Prostate gland (tissue), 2 donors: ENCODE data around the gene SGCD. TPM values are rescaled to one million over a fixed set of nuclear protein-coding genes. Genes with fewer than 3 reads are reported as not detected.

Experiments
- DNase-seq: peaks from one replicate; pipeline ENCODE4 v3.0.0-alpha.2; 2019; ENCODE audit warnings: low spot score
- H3K27ac ChIP-seq, 2 donors: fragments of 200-600 bp; sonication (generic); 2 replicates each; pipeline ENCODE4 v1.5.1; 2017 to 2019
- H3K27me3 ChIP-seq: fragments of 200-600 bp; sonication (generic); replicated peaks from 2 replicates; pipeline ENCODE4 v1.5.1; 2019; ENCODE audit not compliant: insufficient read depth
- H3K36me3 ChIP-seq, 2 donors: fragments of 200-600 bp; sonication (generic); 1 replicate in 1 of 2; 2 replicates in 1 of 2; pipeline versions ENCODE4 v1.5.1 to v1.8.1; 2017 to 2019
- H3K4me1 ChIP-seq: fragments of 200-600 bp; sonication (generic); replicated peaks from 2 replicates; pipeline ENCODE4 v1.5.1; 2019
- H3K4me3 ChIP-seq, 2 donors: fragments of 200-600 bp; sonication (generic); 2 replicates each; pipeline ENCODE4 v1.5.1; 2017 to 2019
- H3K9me3 ChIP-seq: fragments of 200-600 bp; sonication (generic); 2 replicates; pipeline ENCODE4 v1.5.1; 2017
- CTCF ChIP-seq, 4 experiments: fragments of 200-600 bp in 2 of 4; fragments of 450-650 bp in 2 of 4; sonication (generic) in 2 of 4; IDR thresholded peaks; 1 replicate in 3 of 4; 2 replicates in 1 of 4; pipeline ENCODE4 v1.5.1; 2016 to 2019; ENCODE audit warnings: antibody characterized with exemption in 4 of 4, mild to moderate bottlenecking in 2 of 4, moderate library complexity in 2 of 4
- POLR2A ChIP-seq: fragments of 450-650 bp; IDR thresholded peaks from one replicate; pipeline ENCODE4 v1.6.1; 2016; ENCODE audit warnings: antibody characterized with exemption, mild to moderate bottlenecking
- POLR2AphosphoS5 ChIP-seq: sonication (generic); formaldehyde crosslinking; IDR thresholded peaks from one replicate; pipeline ENCODE4 v1.6.1; 2017; ENCODE audit warnings: antibody characterized with exemption
- WGBS: methylation state at CpG from one replicate; pipeline ENCODE4 v1.1.5; 2018; 5-methylcytosine and 5-hydroxymethylcytosine counted together
- intact Hi-C: fragments of 100-400 bp; cut with DNase I; formaldehyde crosslinking; loops from one replicate; pipeline ENCODE4 v1.14.2; 2022
- total RNA-seq, 2 donors: library from RNA; depleted of rRNA; stranded (reverse); fragments of >200 nt; gene quantifications; one replicate each; pipeline ENCODE4 v1.1.0, GENCODE V29; 2016

The SGCD gene
- total RNA-seq, 2 donors from 2014 or later: 3.2 to 3.6 TPM

DNA sequence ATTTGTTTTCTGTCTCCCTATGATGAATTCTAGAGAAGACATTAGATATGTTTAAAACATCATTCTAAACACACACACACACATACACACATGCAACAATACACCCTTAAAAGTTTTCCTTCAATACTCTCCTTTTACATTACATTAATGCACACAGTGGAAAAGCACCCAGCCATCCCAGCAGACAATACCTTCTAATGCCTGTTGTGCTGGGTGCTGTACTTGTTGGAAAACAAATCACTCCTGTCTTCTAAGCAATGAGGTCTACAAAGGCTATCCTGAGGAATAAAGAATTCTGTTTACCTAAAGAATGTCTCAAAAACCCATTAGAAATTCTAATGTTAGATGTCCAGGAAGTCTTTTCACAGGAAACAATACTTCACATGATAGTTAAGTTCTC is 264.0 kb downstream of the SGCD start:
- no peaks in the 10 kb centered on the region for H3K4me1 ChIP-seq
- H3K36me3 ChIP-seq: no peaks in the 10 kb centered on the region
- no peak overlapping the region for H3K4me3 ChIP-seq
- no peak for DNase-seq
- H3K9me3 ChIP-seq: no peaks in the 10 kb centered on the region
- no peak overlapping the region for H3K27ac ChIP-seq
- no peaks in the 10 kb centered on the region for H3K27me3 ChIP-seq
- TF ChIP-seq POLR2AphosphoS5 (no peak), POLR2A (no peak), CTCF (IDR thresholded peaks at IDR 0.05) (no peak)
- intact Hi-C loops: no loop called here

DNA sequence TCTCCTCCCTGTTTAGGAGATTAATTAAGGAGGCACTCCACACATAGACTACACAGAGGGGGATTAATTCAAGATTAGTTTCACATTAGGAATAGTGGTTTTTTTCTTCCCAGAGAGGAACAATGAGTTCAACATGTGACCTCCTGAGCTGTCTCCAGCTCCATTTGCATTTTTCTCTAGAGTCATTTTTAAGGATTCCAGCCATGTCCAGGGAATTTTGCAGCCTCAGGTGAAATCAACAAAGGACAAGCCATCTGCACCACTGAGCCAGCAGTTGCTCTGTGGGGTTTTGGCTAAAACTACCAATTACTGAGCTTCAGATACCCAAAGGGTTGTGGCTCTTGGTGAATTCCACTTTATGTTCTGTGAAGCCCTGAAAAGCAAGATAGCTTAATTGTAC is 264.7 kb downstream of the SGCD start:
- no peaks in the 10 kb centered on the region for H3K36me3 ChIP-seq
- no peak overlapping the region for H3K4me3 ChIP-seq
- no peak for DNase-seq
- no peaks in the 10 kb centered on the region for H3K27me3 ChIP-seq
- no peak overlapping the region for H3K27ac ChIP-seq
- no peaks in the 10 kb centered on the region for H3K4me1 ChIP-seq
- TF ChIP-seq POLR2AphosphoS5 (no peak), CTCF (IDR thresholded peaks at IDR 0.05) (no peak), POLR2A (no peak)
- no peaks in the 10 kb centered on the region for H3K9me3 ChIP-seq
- intact Hi-C loops: no loop called here

DNA sequence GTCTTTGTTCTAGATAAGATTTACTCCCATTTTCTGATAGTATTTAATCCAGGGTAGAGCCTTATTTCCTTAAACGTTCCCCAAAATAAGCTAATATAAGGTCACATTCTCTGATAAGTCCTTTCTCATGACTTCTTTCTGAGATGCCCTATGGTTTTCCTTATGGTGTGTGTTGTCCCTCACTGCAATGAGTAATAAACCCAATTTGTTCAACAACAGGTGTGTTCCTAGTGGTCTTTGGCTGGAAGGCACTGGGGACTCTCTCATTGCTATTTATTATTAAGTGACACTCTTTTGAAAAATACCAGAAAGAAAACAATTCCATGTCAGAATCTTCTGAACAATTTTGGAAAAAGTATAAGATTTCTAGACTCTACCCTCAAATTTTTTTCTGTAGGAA is 266.6 kb downstream of the SGCD start:
- WGBS: 71% methylated on average over 1 of the region's 1 CpG
- no peak overlapping the region for H3K27ac ChIP-seq
- intact Hi-C loops: no loop called here

GRCh38 chr5:156594406-156594805 is 267.4 kb downstream of the SGCD start:
- H3K27ac ChIP-seq: no peak overlapping the region
- no peak for TF ChIP-seq POLR2AphosphoS5
- H3K4me1 ChIP-seq: no peaks in the 10 kb centered on the region
- H3K27me3 ChIP-seq: no peaks in the 10 kb centered on the region
- 73% methylated on average over 1 of the region's 1 CpG for WGBS
- H3K9me3 ChIP-seq: no peaks in the 10 kb centered on the region
- intact Hi-C loops: no loop called here
- DNase-seq: no peak
- no peak overlapping the region for H3K4me3 ChIP-seq
- no peaks in the 10 kb centered on the region for H3K36me3 ChIP-seq

More for the DNA sequence above, 266.6 kb downstream of the SGCD start:
- H3K27me3 ChIP-seq: no peaks in the 10 kb centered on the region
- no peaks in the 10 kb centered on the region for H3K9me3 ChIP-seq
- no peak for TF ChIP-seq CTCF (IDR thresholded peaks at IDR 0.05)
- no peaks in the 10 kb centered on the region for H3K4me1 ChIP-seq
- no peak overlapping the region for H3K4me3 ChIP-seq
- no peak for DNase-seq
- H3K36me3 ChIP-seq: no peaks in the 10 kb centered on the region

DNA sequence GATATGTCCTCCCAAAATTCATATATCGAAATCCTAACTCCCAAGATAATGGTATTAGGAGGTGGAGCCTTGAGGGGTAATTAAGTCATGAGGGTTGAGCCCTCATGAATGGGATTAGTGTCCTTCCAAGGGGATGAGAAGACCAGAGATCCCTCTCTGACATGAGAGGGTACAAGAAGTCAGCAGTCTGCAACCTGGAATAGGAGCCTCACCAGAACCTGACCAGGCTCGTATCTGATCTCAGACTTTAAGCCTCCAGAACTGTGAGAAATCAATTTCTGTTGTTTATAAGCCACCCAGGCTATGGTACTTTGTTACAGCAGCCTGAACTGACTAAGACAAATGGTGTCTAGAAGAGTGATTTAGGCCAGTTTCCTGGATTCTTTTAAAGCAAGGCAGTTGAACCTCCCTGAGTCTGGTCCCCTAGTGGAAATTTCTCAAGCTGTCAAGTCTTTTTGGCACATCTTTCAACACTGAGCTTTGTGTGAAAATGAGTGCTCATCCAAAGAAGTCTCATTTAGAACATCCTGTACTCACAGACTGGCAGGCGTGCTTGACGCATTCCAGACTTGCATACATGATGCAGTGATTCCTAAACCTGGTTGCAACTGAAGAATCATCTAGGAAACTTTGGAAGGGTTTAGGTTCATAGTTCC is 268.3 kb downstream of the SGCD start:
- no peaks in the 10 kb centered on the region for H3K4me1 ChIP-seq
- no peak overlapping the region for H3K4me3 ChIP-seq
- no peaks in the 10 kb centered on the region for H3K36me3 ChIP-seq
- DNase-seq: no peak
- intact Hi-C loops: no loop called here
- H3K9me3 ChIP-seq: no peaks in the 10 kb centered on the region
- H3K27me3 ChIP-seq: no peaks in the 10 kb centered on the region
- 82% methylated on average over 4 of the region's 4 CpGs for WGBS
- TF ChIP-seq POLR2AphosphoS5: peak; percentile 18
- no peak for TF ChIP-seq CTCF (IDR thresholded peaks at IDR 0.05)
- no peak overlapping the region for H3K27ac ChIP-seq
